Testis (tissue), 2 donors: ENCODE results near the gene RPLP2.

Experiments
- CTCF ChIP-seq, 3 experiments: fragments of 450-650 bp in 2 of 3; fragments of 200-600 bp in 1 of 3; sonication (generic) in 1 of 3; IDR thresholded peaks; one replicate each; pipeline ENCODE4 v1.5.1; 2016 to 2019; ENCODE audit warnings: antibody characterized with exemption in 3 of 3, mild to moderate bottlenecking in 2 of 3, moderate library complexity in 1 of 3
- POLR2A ChIP-seq: fragments of 450-650 bp; IDR thresholded peaks from one replicate; pipeline ENCODE4 v1.6.1; 2017; ENCODE audit warnings: antibody characterized with exemption, mild to moderate bottlenecking, moderate library complexity

GRCh38 chr11:787084-787675, 22.6 kb upstream of the RPLP2 start:
- TF ChIP-seq POLR2A (no peak), CTCF (IDR thresholded peaks at IDR 0.05) (no peak)
